NCI-H1694 (cell line): ENCODE measurements around the gene SORCS2.
"Not testable (repeated sequence)": the region's sequence is repeated elsewhere in the genome, so short reads cannot be mapped to it uniquely, and the experiment has no call there.

Source experiments
- DNase-seq: peaks from one replicate; lab custom pipeline; 2025; lab: John Stamatoyannopoulos, UW

The SORCS2 gene

GRCh38 chr4:7160439-7160838 lies 31.9 kb upstream of the SORCS2 start:
- no peak for DNase-seq

GRCh38 chr4:7160951-7161440 lies 31.3 kb upstream of the SORCS2 start:
- no peak for DNase-seq

- no peak for DNase-seq
Measured at GRCh38 chr4:7161721-7162214, 30.6 kb upstream of the SORCS2 start.

GRCh38 chr4:7165056-7165873 lies 27.1 kb upstream of the SORCS2 start:
- DNase-seq, result not testable (repeated sequence)

DNA sequence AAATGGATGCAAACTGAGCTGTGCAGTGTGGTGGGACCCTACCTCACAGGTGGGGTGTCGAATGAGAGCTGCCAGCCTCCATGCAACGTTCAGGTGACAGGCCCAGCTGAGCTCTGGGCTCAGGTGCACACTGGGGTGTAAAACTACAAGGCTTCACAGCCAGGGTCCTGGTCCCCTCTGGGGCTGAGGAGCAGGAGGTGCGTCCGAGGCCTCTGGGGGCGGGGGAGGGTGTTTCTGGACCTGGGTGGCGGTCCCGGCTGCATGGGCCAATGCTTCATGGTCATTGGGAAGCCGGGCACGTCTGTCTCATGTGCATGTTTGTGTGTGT lies 26.5 kb upstream of the SORCS2 start:
- DNase-seq, result no peak

DNA sequence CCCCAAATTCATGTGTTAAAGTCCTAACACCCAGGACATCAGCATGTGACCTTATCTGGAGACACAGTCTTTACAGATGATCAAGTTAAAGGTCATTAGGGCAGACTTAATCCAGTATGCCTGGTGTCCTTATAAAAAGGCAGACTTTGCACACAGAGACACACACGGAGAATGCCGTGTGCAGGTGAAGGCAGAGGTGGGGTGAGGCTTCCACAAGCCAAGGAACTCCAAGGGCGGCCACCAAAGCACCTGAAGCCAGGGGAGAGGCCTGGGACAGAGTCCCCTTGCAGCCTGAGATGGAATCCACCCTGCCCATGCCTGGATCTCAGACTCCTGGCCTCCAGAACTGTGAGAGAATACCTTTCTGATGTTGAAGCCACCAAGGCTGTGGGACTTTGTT lies 26.1 kb upstream of the SORCS2 start:
- DNase-seq, result no peak

- no peak for DNase-seq
Measured at GRCh38 chr4:7166981-7167700, 25.2 kb upstream of the SORCS2 start.

GRCh38 chr4:7167706-7168105 lies 24.6 kb upstream of the SORCS2 start:
- DNase-seq, result no peak

DNA sequence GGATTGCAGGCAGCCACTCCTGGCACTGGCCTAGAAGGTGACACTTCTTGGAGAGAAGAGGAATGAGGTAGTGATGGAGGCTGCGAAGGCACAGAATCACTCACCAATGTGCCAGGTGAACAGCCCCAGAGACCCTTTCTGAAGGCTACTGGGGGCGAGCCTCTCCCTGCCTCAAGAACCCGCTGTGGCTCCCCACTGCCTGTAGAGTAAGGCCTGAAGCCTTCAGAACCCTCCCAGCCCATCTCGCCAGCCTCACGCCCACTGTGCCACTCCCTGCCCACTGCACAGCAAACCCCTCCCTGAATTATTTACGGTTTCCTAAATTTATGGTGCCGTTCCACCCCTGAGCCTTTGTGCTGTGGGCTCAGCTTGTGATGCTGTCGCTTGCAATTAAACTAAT lies 24.2 kb upstream of the SORCS2 start:
- no peak for DNase-seq

DNA sequence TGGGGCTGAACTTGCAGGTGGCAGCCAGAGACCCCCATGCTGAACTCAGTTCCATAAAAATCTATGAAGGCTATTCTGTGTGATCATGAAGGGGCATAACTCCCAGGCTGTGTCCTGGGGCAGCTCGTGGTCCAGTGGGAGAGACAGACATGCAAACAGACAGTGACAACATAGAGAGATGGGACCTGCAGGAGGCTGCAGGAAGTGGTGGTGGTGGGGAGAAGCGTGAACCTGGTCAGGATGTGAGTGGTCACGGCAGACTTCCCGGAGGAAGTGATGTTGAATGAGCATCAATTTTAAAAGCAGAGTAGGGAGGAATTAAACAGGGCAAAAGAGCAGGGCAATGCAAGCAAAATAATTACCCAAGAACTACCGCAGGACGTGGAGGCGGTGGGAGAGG lies 23.2 kb upstream of the SORCS2 start:
- no peak for DNase-seq

GRCh38 chr4:7170012-7170411 lies 22.3 kb upstream of the SORCS2 start:
- no peak for DNase-seq

DNA sequence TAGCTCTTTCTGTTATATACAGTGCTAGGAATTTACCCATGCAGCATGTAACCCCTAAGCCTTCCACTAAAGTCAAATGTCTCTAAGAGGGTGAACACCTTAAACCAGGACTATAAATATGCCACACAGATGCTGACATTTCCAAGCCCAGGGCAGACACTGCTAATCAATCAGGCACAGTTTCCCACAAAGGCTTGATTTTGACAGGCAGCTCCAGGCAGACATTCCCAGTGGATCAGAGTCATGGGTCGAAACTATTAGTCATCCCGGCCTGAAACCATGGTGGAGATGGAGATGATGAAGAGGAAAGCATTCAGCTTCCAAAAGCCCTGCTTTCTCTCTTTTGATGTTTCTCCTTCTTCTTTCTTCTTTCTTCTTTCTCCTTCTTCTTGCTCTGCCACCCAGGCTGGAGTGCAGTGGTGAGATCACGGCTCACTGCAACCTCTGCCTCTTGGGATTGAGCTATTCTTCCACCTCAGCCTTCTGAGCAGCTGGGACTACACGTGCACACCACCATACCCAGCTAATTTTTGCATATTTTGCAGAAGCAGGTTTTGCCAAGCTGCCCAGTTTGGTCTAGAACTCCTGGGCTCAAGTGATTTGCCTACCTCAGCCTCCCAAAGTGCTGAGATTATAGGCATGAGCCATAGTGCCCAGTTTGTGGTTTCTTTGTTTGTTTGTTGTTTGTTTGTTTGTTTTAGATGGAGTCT lies 21.0 kb upstream of the SORCS2 start:
- no peak for DNase-seq

GRCh38 chr4:7172508-7172907 lies 19.8 kb upstream of the SORCS2 start:
- DNase-seq, result no peak

GRCh38 chr4:7172946-7173345 lies 19.4 kb upstream of the SORCS2 start:
- DNase-seq, result no peak

- no peak for DNase-seq
Measured at GRCh38 chr4:7173841-7174449, 18.4 kb upstream of the SORCS2 start.

DNA sequence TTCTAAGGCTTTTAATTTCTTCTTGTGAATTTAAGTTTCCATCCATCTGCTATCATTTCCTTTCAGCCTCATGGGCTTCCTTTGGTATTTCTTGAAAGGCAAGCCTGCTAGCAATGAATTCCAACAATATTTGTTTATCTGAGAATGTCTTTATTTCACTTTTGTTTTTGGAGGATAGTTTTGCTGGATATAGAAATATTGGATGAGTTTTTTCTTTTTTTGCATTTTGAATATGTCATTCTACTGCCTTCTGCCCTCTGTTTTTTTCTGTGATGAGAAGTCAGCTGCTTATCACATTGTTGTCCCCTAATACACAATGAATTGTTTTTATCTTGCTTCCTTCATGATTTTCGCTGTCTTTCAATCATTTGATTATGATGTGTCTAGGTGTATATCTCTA lies 13.2 kb upstream of the SORCS2 start:
- DNase-seq, result no peak

DNA sequence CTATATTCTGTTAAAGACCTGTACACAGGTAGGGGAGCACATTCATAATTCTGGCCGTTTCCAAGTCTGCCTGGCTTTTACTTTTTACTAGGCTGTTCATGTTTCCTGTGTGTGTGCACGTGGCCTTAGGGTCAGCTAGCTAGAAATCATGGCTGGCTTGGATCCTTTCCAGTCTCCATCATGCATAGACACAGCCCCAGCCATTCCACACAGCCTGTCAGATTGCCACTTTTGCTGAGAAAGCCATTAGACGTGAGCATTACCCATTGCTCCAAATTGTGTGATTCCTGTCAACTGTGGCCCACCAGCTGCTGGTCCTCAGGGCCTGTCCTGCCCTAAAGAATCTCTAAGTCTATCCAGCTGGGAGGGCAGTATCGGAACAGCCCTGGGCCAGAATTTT lies 11.4 kb upstream of the SORCS2 start:
- no peak for DNase-seq

GRCh38 chr4:7182616-7183015 lies 9.7 kb upstream of the SORCS2 start:
- no peak for DNase-seq

- no peak for DNase-seq
Measured at GRCh38 chr4:7183161-7183560, 9.2 kb upstream of the SORCS2 start.

- no peak for DNase-seq
Measured at GRCh38 chr4:7183780-7184460, 8.4 kb upstream of the SORCS2 start.

GRCh38 chr4:7185487-7186030 lies 6.8 kb upstream of the SORCS2 start:
- DNase-seq, result no peak
